SK-N-SH (cell line): ENCODE data around the gene HBP1.

Experiments
- TAF1 ChIP-seq: IDR thresholded peaks from 2 replicates; pipeline ENCODE4 v1.6.1; 2012; ENCODE audit warnings: low read depth, mild to moderate bottlenecking, low read length, moderate library complexity, borderline replicate concordance
- YY1 ChIP-seq: IDR thresholded peaks from 2 replicates; pipeline ENCODE4 v1.4.0; 2012; ENCODE audit warnings: low read depth, mild to moderate bottlenecking
- TF ChIP-seq, protein P1 (sequence below): IDR thresholded peaks from 2 replicates; pipeline ENCODE4 v1.6.1; 2012; ENCODE audit warnings: mild to moderate bottlenecking, low read depth, low read length, moderate library complexity
- TF ChIP-seq, protein P2 (sequence below): fragments of 200-600 bp; sonication (generic); IDR thresholded peaks from 2 replicates; pipeline ENCODE4 v1.6.1; 2017; ENCODE audit warnings: antibody characterized with exemption, mild to moderate bottlenecking, moderate library complexity

DNA sequence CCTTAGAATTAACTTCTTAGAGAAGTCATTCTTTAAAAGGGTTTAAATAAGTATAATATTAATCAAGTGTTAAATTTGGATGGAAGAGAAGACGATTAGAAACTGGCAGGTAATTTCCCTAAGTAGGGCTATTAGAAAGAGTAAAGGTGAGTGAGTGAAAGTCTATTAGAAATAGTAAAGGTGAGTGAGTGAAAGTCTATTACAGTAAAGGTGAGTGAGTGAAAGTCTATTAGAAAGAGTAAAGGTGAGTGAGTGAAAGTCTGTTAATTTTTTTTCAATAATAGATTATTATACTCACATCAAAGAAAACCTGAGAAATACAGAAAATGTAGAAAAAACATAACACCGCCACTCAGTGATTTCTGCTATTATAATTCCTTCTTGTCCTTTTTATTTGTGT lies 10.8 kb upstream of the HBP1 start:
- TF ChIP-seq YY1 (no peak), TAF1 (no peak)
- TF ChIP-seq, protein P1, sequence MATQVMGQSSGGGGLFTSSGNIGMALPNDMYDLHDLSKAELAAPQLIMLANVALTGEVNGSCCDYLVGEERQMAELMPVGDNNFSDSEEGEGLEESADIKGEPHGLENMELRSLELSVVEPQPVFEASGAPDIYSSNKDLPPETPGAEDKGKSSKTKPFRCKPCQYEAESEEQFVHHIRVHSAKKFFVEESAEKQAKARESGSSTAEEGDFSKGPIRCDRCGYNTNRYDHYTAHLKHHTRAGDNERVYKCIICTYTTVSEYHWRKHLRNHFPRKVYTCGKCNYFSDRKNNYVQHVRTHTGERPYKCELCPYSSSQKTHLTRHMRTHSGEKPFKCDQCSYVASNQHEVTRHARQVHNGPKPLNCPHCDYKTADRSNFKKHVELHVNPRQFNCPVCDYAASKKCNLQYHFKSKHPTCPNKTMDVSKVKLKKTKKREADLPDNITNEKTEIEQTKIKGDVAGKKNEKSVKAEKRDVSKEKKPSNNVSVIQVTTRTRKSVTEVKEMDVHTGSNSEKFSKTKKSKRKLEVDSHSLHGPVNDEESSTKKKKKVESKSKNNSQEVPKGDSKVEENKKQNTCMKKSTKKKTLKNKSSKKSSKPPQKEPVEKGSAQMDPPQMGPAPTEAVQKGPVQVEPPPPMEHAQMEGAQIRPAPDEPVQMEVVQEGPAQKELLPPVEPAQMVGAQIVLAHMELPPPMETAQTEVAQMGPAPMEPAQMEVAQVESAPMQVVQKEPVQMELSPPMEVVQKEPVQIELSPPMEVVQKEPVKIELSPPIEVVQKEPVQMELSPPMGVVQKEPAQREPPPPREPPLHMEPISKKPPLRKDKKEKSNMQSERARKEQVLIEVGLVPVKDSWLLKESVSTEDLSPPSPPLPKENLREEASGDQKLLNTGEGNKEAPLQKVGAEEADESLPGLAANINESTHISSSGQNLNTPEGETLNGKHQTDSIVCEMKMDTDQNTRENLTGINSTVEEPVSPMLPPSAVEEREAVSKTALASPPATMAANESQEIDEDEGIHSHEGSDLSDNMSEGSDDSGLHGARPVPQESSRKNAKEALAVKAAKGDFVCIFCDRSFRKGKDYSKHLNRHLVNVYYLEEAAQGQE, result no peak
- TF ChIP-seq, protein P2, sequence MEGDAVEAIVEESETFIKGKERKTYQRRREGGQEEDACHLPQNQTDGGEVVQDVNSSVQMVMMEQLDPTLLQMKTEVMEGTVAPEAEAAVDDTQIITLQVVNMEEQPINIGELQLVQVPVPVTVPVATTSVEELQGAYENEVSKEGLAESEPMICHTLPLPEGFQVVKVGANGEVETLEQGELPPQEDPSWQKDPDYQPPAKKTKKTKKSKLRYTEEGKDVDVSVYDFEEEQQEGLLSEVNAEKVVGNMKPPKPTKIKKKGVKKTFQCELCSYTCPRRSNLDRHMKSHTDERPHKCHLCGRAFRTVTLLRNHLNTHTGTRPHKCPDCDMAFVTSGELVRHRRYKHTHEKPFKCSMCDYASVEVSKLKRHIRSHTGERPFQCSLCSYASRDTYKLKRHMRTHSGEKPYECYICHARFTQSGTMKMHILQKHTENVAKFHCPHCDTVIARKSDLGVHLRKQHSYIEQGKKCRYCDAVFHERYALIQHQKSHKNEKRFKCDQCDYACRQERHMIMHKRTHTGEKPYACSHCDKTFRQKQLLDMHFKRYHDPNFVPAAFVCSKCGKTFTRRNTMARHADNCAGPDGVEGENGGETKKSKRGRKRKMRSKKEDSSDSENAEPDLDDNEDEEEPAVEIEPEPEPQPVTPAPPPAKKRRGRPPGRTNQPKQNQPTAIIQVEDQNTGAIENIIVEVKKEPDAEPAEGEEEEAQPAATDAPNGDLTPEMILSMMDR, result no peak
